DOHH2 (cell line): ENCODE measurements around the gene C22orf42.
A peak's percentile ranks its signal among the peaks of the same experiment; 100 is the strongest.
"Not testable (repeated sequence)": the region's sequence is repeated elsewhere in the genome, so short reads cannot be mapped to it uniquely, and the experiment has no call there.

ENCODE experiments used
- H3F3A ChIP-seq: fragments of 200-600 bp; sonication (generic), shearing (Covaris generic); 2 replicates; pipeline ENCODE4 v1.6.0; 2016; ENCODE audit warnings: antibody characterized with exemption, mild to moderate bottlenecking; ENCODE audit not compliant: control insufficient read depth, insufficient read depth
- H3K27ac ChIP-seq: fragments of 200-600 bp; sonication (generic); 2 replicates; pipeline ENCODE4 v1.5.1; 2014; ENCODE audit warnings: low read depth, mild to moderate bottlenecking, low read length, moderate library complexity
- H3K27me3 ChIP-seq: fragments of 200-600 bp; sonication (generic); 2 replicates; pipeline ENCODE4 v1.6.1; 2014; ENCODE audit warnings: mild to moderate bottlenecking, low read length, mixed read lengths; ENCODE audit not compliant: control insufficient read depth
- H3K36me3 ChIP-seq: fragments of 200-600 bp; sonication (generic); 2 replicates; pipeline ENCODE4 v1.6.1; 2014; ENCODE audit warnings: mild to moderate bottlenecking, low read length, moderate library complexity, mixed read lengths; ENCODE audit not compliant: control insufficient read depth
- H3K4me1 ChIP-seq: fragments of 200-600 bp; sonication (generic); 2 replicates; pipeline ENCODE4 v1.6.1; 2014; ENCODE audit warnings: mild to moderate bottlenecking, low read length, mixed read lengths; ENCODE audit not compliant: control insufficient read depth
- H3K4me2 ChIP-seq: fragments of 200-600 bp; sonication (generic); 2 replicates; pipeline ENCODE4 v1.6.0; 2014; ENCODE audit warnings: mild to moderate bottlenecking, low read length, moderate library complexity
- H3K4me3 ChIP-seq: fragments of 200-600 bp; sonication (generic); 2 replicates; pipeline ENCODE4 v1.5.1; 2014; ENCODE audit warnings: mild to moderate bottlenecking, low read length, mixed read lengths
- H3K79me2 ChIP-seq: fragments of 200-600 bp; sonication (generic); 2 replicates; pipeline ENCODE4 v1.6.1; 2014; ENCODE audit warnings: mild to moderate bottlenecking, low read length, mixed read lengths; ENCODE audit not compliant: control insufficient read depth
- H3K9me2 ChIP-seq: fragments of 200-600 bp; sonication (generic); replicated peaks from 2 replicates; pipeline ENCODE4 v1.6.1; 2014; ENCODE audit warnings: mild to moderate bottlenecking, low read length, mixed read lengths; ENCODE audit not compliant: control insufficient read depth
- H3K9me3 ChIP-seq: fragments of 200-600 bp; sonication (generic); 2 replicates; pipeline ENCODE4 v1.6.1; 2014; ENCODE audit warnings: antibody characterized with exemption, low read length, mixed read lengths; ENCODE audit not compliant: control insufficient read depth, insufficient read depth
- H4K20me1 ChIP-seq: fragments of 200-600 bp; sonication (generic); 2 replicates; pipeline ENCODE4 v1.6.0; 2014; ENCODE audit warnings: low read depth, mild to moderate bottlenecking, antibody characterized with exemption, low read length, moderate library complexity; ENCODE audit not compliant: control insufficient read depth, insufficient read depth
- EZH2phosphoT487 ChIP-seq: fragments of 200-600 bp; sonication (generic); IDR thresholded peaks from 2 replicates; pipeline ENCODE4 v1.6.1; 2017; ENCODE audit warnings: borderline replicate concordance, mild to moderate bottlenecking, antibody characterized with exemption, low read length, moderate library complexity, mixed read lengths
- TF ChIP-seq, protein P1 (sequence below): fragments of 200-600 bp; sonication (generic); IDR thresholded peaks from one replicate; pipeline ENCODE4 v1.5.1; 2014; ENCODE audit warnings: antibody characterized with exemption, mild to moderate bottlenecking, low read depth, low read length; ENCODE audit not compliant: poor library complexity, severe bottlenecking

C22orf42 gene

GRCh38 chr22:32150647-32151046 lies 8.5 kb downstream of the C22orf42 start:
- not testable (repeated sequence) for H3K4me2 ChIP-seq

GRCh38 chr22:32148372-32148771 lies 10.7 kb downstream of the C22orf42 start:
- H3K4me1 ChIP-seq = peaks cover 15% of the 10 kb centered on the region
- not testable (repeated sequence) for H3K4me2 ChIP-seq, H4K20me1 ChIP-seq, H3K27me3 ChIP-seq, H3K4me3 ChIP-seq, H3K9me3 ChIP-seq, H3K79me2 ChIP-seq, H3K9me2 ChIP-seq, H3K36me3 ChIP-seq, H3F3A ChIP-seq, H3K27ac ChIP-seq

More at GRCh38 chr22:32150647-32151046, 8.5 kb downstream of the C22orf42 start:
- H3K9me2 ChIP-seq, H3K27me3 ChIP-seq, H3K9me3 ChIP-seq, H3F3A ChIP-seq, H4K20me1 ChIP-seq, H3K4me3 ChIP-seq, H3K4me1 ChIP-seq, H3K36me3 ChIP-seq, H3K79me2 ChIP-seq, H3K27ac ChIP-seq: not testable (repeated sequence)

DNA sequence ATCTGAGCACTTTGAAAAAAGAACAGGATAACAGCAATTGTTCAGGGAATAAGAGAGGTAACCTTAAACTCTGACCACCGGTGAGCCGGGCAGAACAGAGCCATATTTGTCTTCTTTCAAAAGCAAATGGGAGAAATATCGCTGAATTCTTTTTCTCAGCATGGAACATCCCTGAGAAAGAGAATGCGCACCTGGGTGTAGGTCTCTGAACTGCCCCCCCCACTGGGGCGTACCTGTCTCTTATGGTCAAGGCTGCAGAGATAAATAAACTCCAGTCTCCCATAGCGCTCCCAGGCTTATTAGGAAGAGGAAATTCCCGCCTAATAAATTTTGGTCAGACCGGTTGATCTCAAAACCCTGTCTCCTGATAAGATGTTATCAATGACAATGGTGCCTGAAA lies 12.0 kb downstream of the C22orf42 start:
- H4K20me1 ChIP-seq, H3F3A ChIP-seq, H3K27ac ChIP-seq, H3K4me3 ChIP-seq, H3K79me2 ChIP-seq, H3K27me3 ChIP-seq, H3K4me2 ChIP-seq, H3K9me2 ChIP-seq, H3K36me3 ChIP-seq, H3K9me3 ChIP-seq: not testable (repeated sequence)
- H3K4me1 ChIP-seq = peaks cover 15% of the 10 kb centered on the region

GRCh38 chr22:32144496-32145274 lies 14.4 kb downstream of the C22orf42 start:
- Histone ChIP-seq H3K79me2 (no peaks in the 10 kb centered on the region), H3K36me3 (no peaks in the 10 kb centered on the region), H3K27ac (peak overlapping the region; percentile 44), H3K9me2 (no peaks in the 10 kb centered on the region), H3F3A (peaks cover 2% of the 10 kb centered on the region; the same call in 1 of the 2 replicates), H3K4me1 (peaks cover 15% of the 10 kb centered on the region), H3K4me2 (peak overlapping the region; percentile 17), H3K9me3 (no peaks in the 10 kb centered on the region), H4K20me1 (no peaks in the 10 kb centered on the region), H3K4me3 (peak overlapping the region; percentile 6; the same call in 1 of the 2 replicates), H3K27me3 (peaks cover 3% of the 10 kb centered on the region; the same call in 1 of the 2 replicates)
- TF ChIP-seq EZH2phosphoT487 = no peak
- TF ChIP-seq, protein P1, sequence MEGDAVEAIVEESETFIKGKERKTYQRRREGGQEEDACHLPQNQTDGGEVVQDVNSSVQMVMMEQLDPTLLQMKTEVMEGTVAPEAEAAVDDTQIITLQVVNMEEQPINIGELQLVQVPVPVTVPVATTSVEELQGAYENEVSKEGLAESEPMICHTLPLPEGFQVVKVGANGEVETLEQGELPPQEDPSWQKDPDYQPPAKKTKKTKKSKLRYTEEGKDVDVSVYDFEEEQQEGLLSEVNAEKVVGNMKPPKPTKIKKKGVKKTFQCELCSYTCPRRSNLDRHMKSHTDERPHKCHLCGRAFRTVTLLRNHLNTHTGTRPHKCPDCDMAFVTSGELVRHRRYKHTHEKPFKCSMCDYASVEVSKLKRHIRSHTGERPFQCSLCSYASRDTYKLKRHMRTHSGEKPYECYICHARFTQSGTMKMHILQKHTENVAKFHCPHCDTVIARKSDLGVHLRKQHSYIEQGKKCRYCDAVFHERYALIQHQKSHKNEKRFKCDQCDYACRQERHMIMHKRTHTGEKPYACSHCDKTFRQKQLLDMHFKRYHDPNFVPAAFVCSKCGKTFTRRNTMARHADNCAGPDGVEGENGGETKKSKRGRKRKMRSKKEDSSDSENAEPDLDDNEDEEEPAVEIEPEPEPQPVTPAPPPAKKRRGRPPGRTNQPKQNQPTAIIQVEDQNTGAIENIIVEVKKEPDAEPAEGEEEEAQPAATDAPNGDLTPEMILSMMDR = no peak

GRCh38 chr22:32142600-32142999 lies 16.5 kb downstream of the C22orf42 start:
- Histone ChIP-seq H3F3A (peaks cover 2% of the 10 kb centered on the region; the same call in 1 of the 2 replicates), H3K27ac (no peak overlapping the region), H3K9me2 (no peaks in the 10 kb centered on the region), H4K20me1 (no peaks in the 10 kb centered on the region), H3K9me3 (no peaks in the 10 kb centered on the region), H3K79me2 (no peaks in the 10 kb centered on the region), H3K4me1 (peaks cover 22% of the 10 kb centered on the region), H3K27me3 (peaks cover 13% of the 10 kb centered on the region), H3K4me2 (no peak overlapping the region), H3K36me3 (no peaks in the 10 kb centered on the region), H3K4me3 (no peak overlapping the region)
- TF ChIP-seq EZH2phosphoT487 = no peak
- TF ChIP-seq, protein P1 = no peak
